Calu3 (cell line): Measurements from ENCODE around the gene COL11A1. TPM values are rescaled to one million over a fixed set of nuclear protein-coding genes. Genes with fewer than 3 reads are reported as not detected.

Experiments
- BruUV-seq: library from RNA; stranded (reverse); fragments of 400-500 nt; replicated peaks from 2 replicates; lab custom pipeline; 2021; lab: Mats Ljungman, UMichigan
- CTCF ChIA-PET: fragments of 300-600 bp; sonication (Branson Sonifier 250); formaldehyde crosslinking; loops from one replicate; lab custom pipeline; 2022; ENCODE audit warnings: antibody characterized with exemption; lab: Charles Lee
- DNase-seq: peaks from one replicate; pipeline ENCODE4 v3.0.0; 2022
- H3K27ac Mint-ChIP-seq: one replicate; pipeline ENCODE4 v1.8.0; 2022; ENCODE audit warnings: mixed read lengths; ENCODE audit not compliant: unreplicated experiment
- H3K27me3 Mint-ChIP-seq: one replicate; pipeline ENCODE4 v1.8.0; 2022; ENCODE audit warnings: mixed read lengths; ENCODE audit not compliant: unreplicated experiment
- H3K36me3 Mint-ChIP-seq: one replicate; pipeline ENCODE4 v1.8.0; 2022; ENCODE audit warnings: mild to moderate bottlenecking, moderate library complexity, mixed read lengths; ENCODE audit not compliant: insufficient read depth, unreplicated experiment
- H3K4me1 Mint-ChIP-seq: one replicate; pipeline ENCODE4 v1.8.0; 2022; ENCODE audit warnings: mild to moderate bottlenecking, low read depth, mixed read lengths; ENCODE audit not compliant: unreplicated experiment
- H3K4me3 Mint-ChIP-seq: one replicate; pipeline ENCODE4 v1.8.0; 2022; ENCODE audit warnings: mild to moderate bottlenecking, low read depth, moderate library complexity, mixed read lengths; ENCODE audit not compliant: unreplicated experiment
- H3K9me3 Mint-ChIP-seq: one replicate; pipeline ENCODE4 v1.8.0; 2022; ENCODE audit warnings: low read depth, mixed read lengths; ENCODE audit not compliant: unreplicated experiment
- intact Hi-C: fragments of 100-400 bp; cut with micrococcal nuclease; formaldehyde crosslinking; loops from one replicate; pipeline ENCODE4 v1.10.0; 2022; ENCODE audit not compliant: unreplicated experiment
- total RNA-seq: library from RNA; stranded (reverse); gene quantifications from 2 replicates; pipeline ENCODE4 v1.2.3, GENCODE V29; 2022
- TF ChIP-seq, protein P1 (sequence below): fragments of 200-600 bp; IDR thresholded peaks from one replicate; pipeline ENCODE4 v1.8.0; 2022; ENCODE audit warnings: antibody characterized with exemption; ENCODE audit not compliant: unreplicated experiment

The COL11A1 gene
- total RNA-seq, 1 experiment from 2014 or later: not detected

DNA sequence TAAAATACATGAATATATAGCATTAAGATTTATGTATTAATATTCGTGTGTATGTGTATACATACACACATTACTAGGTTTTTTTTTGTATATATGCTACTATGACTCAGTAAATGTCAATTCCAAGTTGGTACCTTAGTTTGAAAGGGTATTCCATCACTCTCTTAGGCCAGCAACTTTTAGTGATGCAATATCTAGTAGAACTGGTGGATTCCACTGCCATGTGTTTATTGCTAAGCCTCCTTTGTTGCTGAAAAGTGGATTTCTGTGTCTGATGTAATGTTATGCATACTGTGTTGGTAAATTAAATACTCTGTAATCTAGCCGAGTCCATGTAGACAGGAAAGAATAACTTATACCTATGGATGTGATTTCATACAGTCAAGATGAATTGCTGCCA lies 16.9 kb upstream of the COL11A1 start:
- intact Hi-C loops: no loop called here
- Mint-ChIP-seq H3K4me3 (no peak overlapping the region), H3K27ac (no peak overlapping the region), H3K36me3 (no peaks in the 10 kb centered on the region), H3K4me1 (no peaks in the 10 kb centered on the region), H3K27me3 (no peaks in the 10 kb centered on the region), H3K9me3 (no peaks in the 10 kb centered on the region)
- TF ChIP-seq, protein P1, sequence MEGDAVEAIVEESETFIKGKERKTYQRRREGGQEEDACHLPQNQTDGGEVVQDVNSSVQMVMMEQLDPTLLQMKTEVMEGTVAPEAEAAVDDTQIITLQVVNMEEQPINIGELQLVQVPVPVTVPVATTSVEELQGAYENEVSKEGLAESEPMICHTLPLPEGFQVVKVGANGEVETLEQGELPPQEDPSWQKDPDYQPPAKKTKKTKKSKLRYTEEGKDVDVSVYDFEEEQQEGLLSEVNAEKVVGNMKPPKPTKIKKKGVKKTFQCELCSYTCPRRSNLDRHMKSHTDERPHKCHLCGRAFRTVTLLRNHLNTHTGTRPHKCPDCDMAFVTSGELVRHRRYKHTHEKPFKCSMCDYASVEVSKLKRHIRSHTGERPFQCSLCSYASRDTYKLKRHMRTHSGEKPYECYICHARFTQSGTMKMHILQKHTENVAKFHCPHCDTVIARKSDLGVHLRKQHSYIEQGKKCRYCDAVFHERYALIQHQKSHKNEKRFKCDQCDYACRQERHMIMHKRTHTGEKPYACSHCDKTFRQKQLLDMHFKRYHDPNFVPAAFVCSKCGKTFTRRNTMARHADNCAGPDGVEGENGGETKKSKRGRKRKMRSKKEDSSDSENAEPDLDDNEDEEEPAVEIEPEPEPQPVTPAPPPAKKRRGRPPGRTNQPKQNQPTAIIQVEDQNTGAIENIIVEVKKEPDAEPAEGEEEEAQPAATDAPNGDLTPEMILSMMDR: no peak
- BruUV-seq: no TSS peak
- DNase-seq: no peak
- CTCF ChIA-PET: no interaction called here

DNA sequence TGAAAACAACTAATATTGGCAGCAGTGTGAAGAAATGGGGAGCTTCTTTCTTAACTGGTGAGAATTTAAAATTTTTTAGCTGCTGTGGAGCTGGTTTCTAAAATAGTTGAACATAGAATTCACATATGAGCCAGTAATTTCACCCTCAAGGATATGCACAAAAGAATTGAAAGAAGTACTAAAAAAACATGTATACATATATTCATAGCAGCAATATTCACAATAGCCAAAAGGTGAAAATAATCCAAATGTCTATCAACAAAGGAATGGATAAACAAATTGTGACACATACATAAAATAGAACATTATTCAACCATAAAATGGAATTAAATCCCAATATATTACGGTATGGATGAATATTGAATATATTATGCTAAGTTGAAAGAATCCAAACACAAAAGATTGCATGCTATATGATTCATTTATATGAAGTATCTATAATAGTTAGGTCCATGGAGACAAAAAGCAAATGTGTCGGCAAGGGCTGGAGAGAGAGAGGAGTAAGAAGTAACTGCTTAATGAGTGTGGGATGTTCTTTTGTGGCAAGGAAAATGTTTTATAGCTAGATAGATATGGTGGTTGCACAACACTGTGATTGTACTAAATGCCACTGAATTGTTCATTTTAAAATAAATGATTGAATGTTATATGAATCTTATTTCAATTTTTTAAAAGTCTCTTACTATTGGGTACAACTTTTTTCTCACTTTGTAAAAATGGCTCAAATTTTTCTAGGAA lies 14.8 kb upstream of the COL11A1 start:
- Mint-ChIP-seq H3K9me3 (no peaks in the 10 kb centered on the region), H3K4me1 (no peaks in the 10 kb centered on the region), H3K27ac (no peak overlapping the region), H3K36me3 (no peaks in the 10 kb centered on the region), H3K27me3 (no peaks in the 10 kb centered on the region), H3K4me3 (no peak overlapping the region)
- no peak for DNase-seq
- TF ChIP-seq, protein P1: no peak
- BruUV-seq: no TSS peak
- intact Hi-C loops: no loop called here
- CTCF ChIA-PET: no interaction called here

DNA sequence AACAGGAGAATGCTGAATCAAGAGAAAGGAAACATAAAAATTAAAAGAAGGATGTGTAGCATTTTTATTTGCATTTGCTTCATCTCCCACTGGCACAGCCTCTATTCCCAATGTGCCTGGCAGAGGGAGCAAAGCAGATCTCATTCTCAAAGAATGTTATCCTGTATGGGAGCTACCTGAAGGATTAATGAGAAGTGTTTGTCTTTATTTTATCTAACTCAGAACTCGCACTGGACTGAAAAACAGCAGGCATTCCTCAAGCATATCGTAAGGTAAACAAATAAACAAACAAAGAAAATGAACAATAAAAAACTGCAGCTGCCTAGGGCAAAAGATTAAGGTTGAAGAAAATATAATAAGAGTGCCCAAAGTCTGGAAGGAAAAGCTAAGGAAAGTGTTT lies 12.7 kb upstream of the COL11A1 start:
- no TSS peak for BruUV-seq
- TF ChIP-seq, protein P1: no peak
- DNase-seq: no peak
- Mint-ChIP-seq H3K36me3 (no peaks in the 10 kb centered on the region), H3K4me1 (no peaks in the 10 kb centered on the region), H3K27me3 (no peaks in the 10 kb centered on the region), H3K27ac (no peak overlapping the region), H3K9me3 (no peaks in the 10 kb centered on the region), H3K4me3 (no peak overlapping the region)
- CTCF ChIA-PET: no interaction called here
- intact Hi-C loops: no loop called here

DNA sequence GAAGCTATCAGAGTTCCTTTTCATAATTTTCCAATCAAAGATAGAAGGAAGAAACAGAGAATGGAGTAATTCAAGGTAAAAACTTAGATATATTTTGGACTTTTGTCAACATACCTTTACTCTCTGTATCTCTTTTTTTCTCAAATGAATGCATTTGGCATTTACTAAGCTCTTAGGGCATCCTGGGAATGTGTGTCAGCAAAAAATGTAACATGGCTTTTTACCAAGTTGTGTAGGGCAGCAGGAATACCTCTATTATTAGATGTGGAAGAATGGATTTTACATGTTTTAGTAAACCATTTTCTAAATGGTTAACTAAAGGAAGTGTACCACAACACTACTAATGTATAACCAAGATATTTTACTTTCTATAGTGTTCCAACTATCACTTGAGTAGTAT lies 4.2 kb upstream of the COL11A1 start:
- BruUV-seq: no TSS peak
- no peaks in the 10 kb centered on the region for H3K9me3 Mint-ChIP-seq
- CTCF ChIA-PET: no interaction called here
- TF ChIP-seq, protein P1: no peak
- intact Hi-C loops: no loop called here
- no peaks in the 10 kb centered on the region for H3K27me3 Mint-ChIP-seq
- H3K4me3 Mint-ChIP-seq: no peak overlapping the region
- H3K4me1 Mint-ChIP-seq: no peaks in the 10 kb centered on the region
- H3K36me3 Mint-ChIP-seq: no peaks in the 10 kb centered on the region
- no peak for DNase-seq
- H3K27ac Mint-ChIP-seq: no peak overlapping the region
